ENCODE results near the gene MED4. TPM values are rescaled to one million over a fixed set of nuclear protein-coding genes. Genes with fewer than 3 reads are reported as not detected.

Gene MED4
- total RNA-seq, 1 experiment from 2014 or later: 50.6 TPM

- H3K23me2 ChIP-seq (ENCODE audit: insufficient read length, low read depth, low read length, poor library complexity, severe bottlenecking): no peaks in the 10 kb centered on the region
- no peak overlapping the region for H2BK12ac ChIP-seq (ENCODE audit: insufficient read length, low read depth, low read length)
- H2BK15ac ChIP-seq (ENCODE audit: low read depth, low read length): no peak overlapping the region
- no peak for TF ChIP-seq CTCF (conservative IDR thresholded peaks at IDR 0.05)
- H3K23ac ChIP-seq (ENCODE audit: insufficient read length, low read depth, low read length): no peak overlapping the region
- H2BK5ac ChIP-seq (ENCODE audit: insufficient read length, low read length): no peak overlapping the region
- no peaks in the 10 kb centered on the region for H4K20me1 ChIP-seq (ENCODE audit: control insufficient read depth, insufficient read depth, insufficient read length)
- DNase-seq: no peak
- WGBS (ENCODE audit: extremely low coverage, insufficient read length, low lambda C conversion rate): no CpG with 5 or more reads among the region's 2 CpGs
- no peak overlapping the region for H4K5ac ChIP-seq (ENCODE audit: insufficient read length, low read depth, low read length)
- H2BK120ac ChIP-seq (ENCODE audit: low read depth, low read length, poor library complexity, severe bottlenecking): no peak overlapping the region
- H3K27me3 Mint-ChIP-seq (ENCODE audit: low read depth): no peaks in the 10 kb centered on the region
- no peak overlapping the region for H2AK5ac ChIP-seq (ENCODE audit: insufficient read length, low read length)
- H3K36me3 Mint-ChIP-seq (ENCODE audit: insufficient read depth in 1 of 3, low read depth in 3 of 3): peaks cover 89 to 98% (median 95%) of the 10 kb centered on the region in 3 experiments
- no peak overlapping the region for H4K8ac ChIP-seq (replicated peaks; ENCODE audit: insufficient read length, low read depth, low read length)
- no peak overlapping the region for H3K18ac ChIP-seq (ENCODE audit: insufficient read length, low read depth, low read length)
- no peak overlapping the region for H3K9ac ChIP-seq (ENCODE audit: extremely low read depth, insufficient read length, low read length)
- H4K91ac ChIP-seq (ENCODE audit: insufficient read length, low read depth, low read length): no peak overlapping the region
- H3K14ac ChIP-seq (ENCODE audit: insufficient read depth, low read length): no peak overlapping the region
- no peaks in the 10 kb centered on the region for H3K4me1 ChIP-seq (ENCODE audit: insufficient read depth, low read length)
- H3K4me1 Mint-ChIP-seq: no peaks in the 10 kb centered on the region
- H3K56ac ChIP-seq (ENCODE audit: insufficient read length, low read depth, low read length): no peak overlapping the region
- H3K79me1 ChIP-seq (ENCODE audit: insufficient read depth, low read depth, low read length, poor library complexity, severe bottlenecking): no peaks in the 10 kb centered on the region
- no peak overlapping the region for H3K4ac ChIP-seq (ENCODE audit: low read depth, low read length)
- no peak overlapping the region for H3K27ac Mint-ChIP-seq
- no peaks in the 10 kb centered on the region for H3K79me2 ChIP-seq (ENCODE audit: insufficient read depth, low read length)
- H2BK20ac ChIP-seq (ENCODE audit: low read depth, low read length, poor library complexity, severe bottlenecking): no peak overlapping the region
- no peak overlapping the region for H3K4me3 Mint-ChIP-seq
- H2AFZ ChIP-seq (ENCODE audit: low read length): no peak overlapping the region
- peaks cover 44 to 53% of the 10 kb centered on the region in 2 experiments for H3K9me3 Mint-ChIP-seq
- no peak overlapping the region for H3K4me2 ChIP-seq (ENCODE audit: insufficient read depth, insufficient read length, low read length)
- H3K9me3 ChIP-seq (ENCODE audit: control insufficient read depth, low read depth, low read length): peaks cover 49% of the 10 kb centered on the region
- H3K27ac ChIP-seq (ENCODE audit: insufficient read length, low read depth, low read length): no peak overlapping the region
- H3K27me3 ChIP-seq (ENCODE audit: insufficient read depth, low read length): no peaks in the 10 kb centered on the region
- no peak overlapping the region for H3T11ph ChIP-seq (ENCODE audit: low read length)
These were observed 20.9 kb downstream of the MED4 start for GRCh38 chr13:48074006-48074405.
